ENCODE results near the gene MARCHF2.

Gene MARCHF2

DNA sequence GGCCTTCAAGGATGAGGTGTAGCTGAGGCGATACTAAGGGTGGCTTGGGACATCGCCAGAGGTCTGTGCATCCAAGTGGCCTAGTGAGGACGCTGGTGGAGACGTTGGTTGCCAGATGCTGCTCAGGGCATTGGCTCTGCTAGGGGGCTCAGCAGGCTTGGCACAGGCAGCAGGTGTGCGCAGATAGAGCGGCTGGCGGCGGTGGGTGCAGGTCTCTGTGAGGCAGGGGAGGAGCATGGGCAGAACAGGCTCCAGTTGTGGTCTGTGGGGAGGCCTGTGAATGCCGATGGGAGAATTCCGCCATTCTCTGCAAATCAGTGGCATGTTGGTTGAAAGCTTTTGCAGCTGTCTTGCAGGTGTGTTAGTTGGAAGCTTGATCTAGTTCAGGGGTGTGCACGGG lies 68.1 kb downstream of the MARCHF2 start:
- Histone ChIP-seq H3K27me3 (ENCODE audit: control insufficient read depth, insufficient read depth, low read length) (no peaks in the 10 kb centered on the region), H3K4me1 (ENCODE audit: control insufficient read depth, insufficient read depth, low read length) (peaks cover 18% of the 10 kb centered on the region), H3K9me3 (ENCODE audit: control insufficient read depth, low read length) (no peaks in the 10 kb centered on the region), H3K9ac (ENCODE audit: low read length) (no peak overlapping the region), H3K36me3 (ENCODE audit: control insufficient read depth, insufficient read depth, low read length) (peaks cover 28% of the 10 kb centered on the region), H3K4me3 (ENCODE audit: low read length) (no peak overlapping the region)

GRCh38 chr19:8481616-8482015 lies 68.5 kb downstream of the MARCHF2 start:
- Histone ChIP-seq H3K27me3 (ENCODE audit: control insufficient read depth, insufficient read depth, low read length) (no peaks in the 10 kb centered on the region), H3K9me3 (ENCODE audit: control insufficient read depth, low read length) (no peaks in the 10 kb centered on the region), H3K4me1 (ENCODE audit: control insufficient read depth, insufficient read depth, low read length) (peaks cover 18% of the 10 kb centered on the region), H3K4me3 (ENCODE audit: low read length) (no peak overlapping the region), H3K9ac (ENCODE audit: low read length) (no peak overlapping the region), H3K36me3 (ENCODE audit: control insufficient read depth, insufficient read depth, low read length) (peaks cover 27% of the 10 kb centered on the region)

- H3K9ac ChIP-seq (ENCODE audit: low read length) = no peak overlapping the region
- no peak overlapping the region for H3K4me3 ChIP-seq (ENCODE audit: low read length)
- peaks cover 25% of the 10 kb centered on the region for H3K36me3 ChIP-seq (ENCODE audit: control insufficient read depth, insufficient read depth, low read length)
- H3K27me3 ChIP-seq (ENCODE audit: control insufficient read depth, insufficient read depth, low read length) = no peaks in the 10 kb centered on the region
- H3K4me1 ChIP-seq (ENCODE audit: control insufficient read depth, insufficient read depth, low read length) = peaks cover 18% of the 10 kb centered on the region
- no peaks in the 10 kb centered on the region for H3K9me3 ChIP-seq (ENCODE audit: control insufficient read depth, low read length)
Observed at GRCh38 chr19:8482696-8483095, 69.6 kb downstream of the MARCHF2 start.

DNA sequence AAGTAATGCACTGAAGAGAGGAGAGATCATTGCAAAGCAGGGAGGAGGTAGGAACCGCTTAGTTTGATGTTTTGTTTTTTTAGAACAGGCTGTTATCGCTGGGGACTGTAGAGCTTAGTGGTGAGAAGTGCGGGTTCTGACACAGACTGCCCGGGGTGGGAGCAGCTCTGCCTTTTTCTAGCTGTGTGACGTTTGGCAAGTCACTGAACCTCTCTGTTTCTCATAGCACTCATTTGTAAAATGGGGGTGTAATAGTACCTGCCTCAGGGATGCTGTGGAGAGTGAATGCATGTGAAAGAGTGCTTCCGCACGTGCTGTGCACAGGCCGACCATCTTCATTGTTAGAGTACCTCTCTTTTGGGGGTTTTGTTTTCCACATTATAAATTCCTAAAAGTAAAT lies 70.1 kb downstream of the MARCHF2 start:
- peaks cover 18% of the 10 kb centered on the region for H3K4me1 ChIP-seq (ENCODE audit: control insufficient read depth, insufficient read depth, low read length)

DNA sequence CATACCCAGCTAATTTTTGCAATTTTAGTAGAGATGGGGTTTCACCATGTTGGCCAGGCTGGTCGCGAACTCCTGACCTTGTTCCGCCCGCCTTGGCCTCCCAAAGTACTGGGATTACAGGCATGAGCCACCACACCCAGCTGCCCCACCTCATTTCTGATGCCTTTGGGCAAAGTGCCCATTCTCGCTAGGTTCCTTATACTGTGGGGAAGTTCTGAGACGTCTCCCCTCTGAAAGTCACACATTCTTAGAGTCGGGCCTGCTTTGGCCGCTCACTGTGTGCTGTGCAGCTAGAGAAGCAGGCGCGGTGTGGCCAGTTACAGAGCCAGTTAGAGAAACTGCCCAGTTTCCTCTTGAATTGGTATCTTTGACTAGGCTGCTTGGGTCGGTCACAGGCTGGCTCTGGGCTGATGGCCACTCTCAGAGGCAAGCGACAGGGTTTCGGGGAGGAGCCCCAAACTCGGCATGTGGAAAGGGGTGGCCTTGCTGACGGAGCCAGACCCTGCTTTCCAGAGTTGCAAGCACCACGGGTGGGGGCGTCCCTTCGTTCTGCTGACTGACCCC lies 71.3 kb downstream of the MARCHF2 start:
- H3K9ac ChIP-seq (ENCODE audit: low read length) = no peak overlapping the region
- peaks cover 18% of the 10 kb centered on the region for H3K4me1 ChIP-seq (ENCODE audit: control insufficient read depth, insufficient read depth, low read length)
- no peaks in the 10 kb centered on the region for H3K27me3 ChIP-seq (ENCODE audit: control insufficient read depth, insufficient read depth, low read length)
- peaks cover 17% of the 10 kb centered on the region for H3K36me3 ChIP-seq (ENCODE audit: control insufficient read depth, insufficient read depth, low read length)
- H3K9me3 ChIP-seq (ENCODE audit: control insufficient read depth, low read length) = no peaks in the 10 kb centered on the region
- no peak overlapping the region for H3K4me3 ChIP-seq (ENCODE audit: low read length)

More for the DNA sequence above, 70.1 kb downstream of the MARCHF2 start:
- Histone ChIP-seq H3K36me3 (ENCODE audit: control insufficient read depth, insufficient read depth, low read length) (peaks cover 21% of the 10 kb centered on the region), H3K27me3 (ENCODE audit: control insufficient read depth, insufficient read depth, low read length) (no peaks in the 10 kb centered on the region), H3K4me3 (ENCODE audit: low read length) (no peak overlapping the region), H3K9ac (ENCODE audit: low read length) (no peak overlapping the region), H3K9me3 (ENCODE audit: control insufficient read depth, low read length) (no peaks in the 10 kb centered on the region)

DNA sequence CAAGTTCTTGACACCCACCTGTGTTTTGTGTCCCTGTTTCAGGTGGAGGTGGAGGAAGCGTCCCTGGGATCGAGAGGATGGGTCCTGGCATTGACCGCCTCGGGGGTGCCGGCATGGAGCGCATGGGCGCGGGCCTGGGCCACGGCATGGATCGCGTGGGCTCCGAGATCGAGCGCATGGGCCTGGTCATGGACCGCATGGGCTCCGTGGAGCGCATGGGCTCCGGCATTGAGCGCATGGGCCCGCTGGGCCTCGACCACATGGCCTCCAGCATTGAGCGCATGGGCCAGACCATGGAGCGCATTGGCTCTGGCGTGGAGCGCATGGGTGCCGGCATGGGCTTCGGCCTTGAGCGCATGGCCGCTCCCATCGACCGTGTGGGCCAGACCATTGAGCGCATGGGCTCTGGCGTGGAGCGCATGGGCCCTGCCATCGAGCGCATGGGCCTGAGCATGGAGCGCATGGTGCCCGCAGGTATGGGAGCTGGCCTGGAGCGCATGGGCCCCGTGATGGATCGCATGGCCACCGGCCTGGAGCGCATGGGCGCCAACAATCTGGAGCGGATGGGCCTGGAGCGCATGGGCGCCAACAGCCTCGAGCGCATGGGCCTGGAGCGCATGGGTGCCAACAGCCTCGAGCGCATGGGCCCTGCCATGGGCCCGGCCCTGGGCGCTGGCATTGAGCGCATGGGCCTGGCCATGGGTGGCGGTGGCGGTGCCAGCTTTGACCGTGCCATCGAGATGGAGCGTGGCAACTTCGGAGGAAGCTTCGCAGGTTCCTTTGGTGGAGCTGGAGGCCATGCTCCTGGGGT lies 72.7 kb downstream of the MARCHF2 start:
- H3K9ac ChIP-seq (ENCODE audit: low read length) = no peak overlapping the region
- H3K27me3 ChIP-seq (ENCODE audit: control insufficient read depth, insufficient read depth, low read length) = no peaks in the 10 kb centered on the region
- no peaks in the 10 kb centered on the region for H3K9me3 ChIP-seq (ENCODE audit: control insufficient read depth, low read length)
- no peak overlapping the region for H3K4me3 ChIP-seq (ENCODE audit: low read length)
- peaks cover 13% of the 10 kb centered on the region for H3K4me1 ChIP-seq (ENCODE audit: control insufficient read depth, insufficient read depth, low read length)
- H3K36me3 ChIP-seq (ENCODE audit: control insufficient read depth, insufficient read depth, low read length) = peaks cover 17% of the 10 kb centered on the region

GRCh38 chr19:8486661-8487136 lies 73.6 kb downstream of the MARCHF2 start:
- Histone ChIP-seq H3K9me3 (ENCODE audit: control insufficient read depth, low read length) (no peaks in the 10 kb centered on the region), H3K36me3 (ENCODE audit: control insufficient read depth, insufficient read depth, low read length) (peaks cover 17% of the 10 kb centered on the region), H3K4me3 (ENCODE audit: low read length) (no peak overlapping the region), H3K9ac (ENCODE audit: low read length) (no peak overlapping the region), H3K4me1 (ENCODE audit: control insufficient read depth, insufficient read depth, low read length) (peaks cover 6% of the 10 kb centered on the region), H3K27me3 (ENCODE audit: control insufficient read depth, insufficient read depth, low read length) (no peaks in the 10 kb centered on the region)

- H3K4me3 ChIP-seq (ENCODE audit: low read length) = no peak overlapping the region
- no peak overlapping the region for H3K9ac ChIP-seq (ENCODE audit: low read length)
- H3K9me3 ChIP-seq (ENCODE audit: control insufficient read depth, low read length) = no peaks in the 10 kb centered on the region
- no peaks in the 10 kb centered on the region for H3K27me3 ChIP-seq (ENCODE audit: control insufficient read depth, insufficient read depth, low read length)
- peaks cover 16% of the 10 kb centered on the region for H3K36me3 ChIP-seq (ENCODE audit: control insufficient read depth, insufficient read depth, low read length)
- H3K4me1 ChIP-seq (ENCODE audit: control insufficient read depth, insufficient read depth, low read length) = peaks cover 6% of the 10 kb centered on the region
Observed at GRCh38 chr19:8487137-8487851, 74.2 kb downstream of the MARCHF2 start.

DNA sequence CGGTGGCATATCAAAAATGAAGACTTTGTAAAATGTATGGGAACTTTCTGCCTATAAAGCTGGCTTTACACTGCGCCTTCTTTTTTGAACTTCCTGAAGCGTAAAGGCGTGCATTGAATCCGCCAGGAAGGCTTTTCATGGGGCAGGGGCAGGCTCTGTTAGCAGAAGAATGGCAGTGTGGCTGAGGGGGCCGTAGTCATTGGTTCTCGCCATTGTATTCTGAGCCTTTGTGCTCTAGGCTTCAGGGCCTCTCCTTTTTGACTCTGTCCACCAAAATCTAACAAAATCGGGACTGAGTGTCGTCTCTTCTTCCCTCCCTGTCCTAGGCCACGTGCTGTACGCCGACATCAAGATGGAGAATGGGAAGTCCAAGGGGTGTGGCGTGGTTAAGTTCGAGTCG lies 75.3 kb downstream of the MARCHF2 start:
- no peaks in the 10 kb centered on the region for H3K9me3 ChIP-seq (ENCODE audit: control insufficient read depth, low read length)
- no peaks in the 10 kb centered on the region for H3K27me3 ChIP-seq (ENCODE audit: control insufficient read depth, insufficient read depth, low read length)
- H3K36me3 ChIP-seq (ENCODE audit: control insufficient read depth, insufficient read depth, low read length) = peaks cover 7% of the 10 kb centered on the region
- peaks cover 6% of the 10 kb centered on the region for H3K4me1 ChIP-seq (ENCODE audit: control insufficient read depth, insufficient read depth, low read length)
- H3K4me3 ChIP-seq (ENCODE audit: low read length) = no peak overlapping the region
- H3K9ac ChIP-seq (ENCODE audit: low read length) = no peak overlapping the region

Data from mucosa of stomach (tissue), 1 donor.